Heart left ventricle (tissue), 16 donors: ENCODE data around the gene EGLN3. TPM values are rescaled to one million over a fixed set of nuclear protein-coding genes. Genes with fewer than 3 reads are reported as not detected.

Experiments
- ATAC-seq, 4 donors: fragments of 200-7000 bp; cut with Tn5 transposase; one replicate each; pipeline ENCODE4 v1.9.1; 2020 to 2022; ENCODE audit warnings: moderate library complexity in 4 of 4, mild to moderate bottlenecking in 3 of 4, moderate number of reproducible peaks in 1 of 4
- DNase-seq, 5 donors: peaks; one replicate each; pipeline ENCODE4 v3.0.0-alpha.2; 2020
- H3K27ac ChIP-seq, 12 donors: fragments of 200-600 bp; sonication (generic) in 4 of 12; one replicate each; pipeline versions ENCODE4 v1.5.0 to v1.8.0; 2016 to 2022; ENCODE audit warnings: mild to moderate bottlenecking in 2 of 12
- H3K27me3 ChIP-seq, 9 donors: fragments of 200-600 bp; sonication (generic) in 2 of 9; one replicate each; pipeline versions ENCODE4 v1.5.1 to v1.8.0; 2016 to 2022; ENCODE audit warnings: mild to moderate bottlenecking in 3 of 9
- H3K36me3 ChIP-seq, 9 donors: fragments of 200-600 bp; sonication (generic) in 2 of 9; one replicate each; pipeline versions ENCODE4 v1.5.0 to v1.8.0; 2018 to 2022; ENCODE audit warnings: mild to moderate bottlenecking in 2 of 9
- H3K4me1 ChIP-seq, 12 donors: fragments of 200-600 bp; sonication (generic) in 4 of 12; one replicate each; pipeline versions ENCODE4 v1.5.0 to v1.8.0; 2016 to 2022; ENCODE audit warnings: mild to moderate bottlenecking in 3 of 12
- H3K4me3 ChIP-seq, 12 donors: fragments of 200-600 bp; sonication (generic) in 4 of 12; one replicate each; pipeline versions ENCODE4 v1.5.0 to v1.8.0; 2017 to 2022; ENCODE audit warnings: mild to moderate bottlenecking in 9 of 12, moderate library complexity in 4 of 12
- H3K9me3 ChIP-seq, 12 donors: fragments of 200-600 bp; sonication (generic) in 4 of 12; one replicate each; pipeline versions ENCODE4 v1.5.0 to v1.8.0; 2016 to 2022; ENCODE audit warnings: mild to moderate bottlenecking in 1 of 12
- POLR2A ChIP-seq, 2 donors: fragments of 450-650 bp; IDR thresholded peaks; one replicate each; pipeline ENCODE4 v1.6.1; 2017; ENCODE audit warnings: antibody characterized with exemption in 2 of 2, mild to moderate bottlenecking in 2 of 2, moderate library complexity in 2 of 2
- WGBS, 4 donors: extraction: QIAGEN DNeasy Blood & Tissue Kit in 2 of 4; methylation state at CpG; one replicate each; pipeline versions ENCODE4 v1.1.5 to v1.1.7; 2013 to 2018; 5-methylcytosine and 5-hydroxymethylcytosine counted together
- intact Hi-C, 10 donors: fragments of 100-400 bp; cut with DNase I; formaldehyde crosslinking; loops; one replicate each; pipeline versions ENCODE4 v1.11.1 to v1.14.2; 2022
- polyA plus RNA-seq, 2 donors: library from polyadenylated mRNA; stranded (reverse); fragments of 200-250 nt; gene quantifications; one replicate each; pipeline ENCODE4 v1.2.3, GENCODE V29; 2013
- total RNA-seq, 9 donors: library from RNA; depleted of rRNA in 2 of 9; stranded (reverse); fragments of >200 nt in 2 of 9; fragmentation: NEBNext Ultra II Directional in 3 of 9; extraction: Animal tissue kit (Norgen Biotek cat#: 25700) in 3 of 9; gene quantifications; one replicate each; pipeline versions ENCODE4 v1.1.0 to v1.2.4, GENCODE V29; 2016 to 2023
- TF ChIP-seq, protein P1 (sequence below), 12 donors: fragments of 200-600 bp; sonication (generic) in 4 of 12; IDR thresholded peaks; one replicate each; pipeline versions ENCODE4 v1.5.0 to v1.8.0; 2018 to 2022; ENCODE audit warnings: antibody characterized with exemption in 12 of 12, mild to moderate bottlenecking in 5 of 12
- donor health status: ischemic (EF 13 %, LVEDD 7.1; RV severe dilation, severe dysfunction).
- donor health status: healthy with polysubstance abuse.
- donor health status: DM: no; HTN: yes; CAD: no.
- donor health status: DM: no; HTN: no; CAD: no.
- donor health status: ischemic (EF 25% LVEDD 6.9; RV normal size, moderate dysfunction).
- donor health status: ischemic (EF 25% LVEDD 5.7; RV mildly dilated, moderate dysfunction).
- donor health status: healthy.
- donor health status: DM: yes; HTN: yes; CAD: no.
- donor health status: ischemic (EF 35%, LVEDD 5.7; RV mildly dilated, moderate dysfunction).
- donor health status: nonischemic (EF 11% LVEDD 7.7; RV severe dilation, severe dysfunction).
- donor health status: DM: yes; HTN: yes; CAD: no.
- donor health status: PGD.
- donor health status: ischemic (EF 29% LVEDD 5.4; RV normal size, mild dysfunction).
- donor health status: nonischemic (EF 23%, LVEDD 6.1; RV moderate dilation, normal function).

Gene EGLN3
- total and polyA plus RNA-seq, 11 donors = 46.5 to 308 (median 138) TPM

DNA sequence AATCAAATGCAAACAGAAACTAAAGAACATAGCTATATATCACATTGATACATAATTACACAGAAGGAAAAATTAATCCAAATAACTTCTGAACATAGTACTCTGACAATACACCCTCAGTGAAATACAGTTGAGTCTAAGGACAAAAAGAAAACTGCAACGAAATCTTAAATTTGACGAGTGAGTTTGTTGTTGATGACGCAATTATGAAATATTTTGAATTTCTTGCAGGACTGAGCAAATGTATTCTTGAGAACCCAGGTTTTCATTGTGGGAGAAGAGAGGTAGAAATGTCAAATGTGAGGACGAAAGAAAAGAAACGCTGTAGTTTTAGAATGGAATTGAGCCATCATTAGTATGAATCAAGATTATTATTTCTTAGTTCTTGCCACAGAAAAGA is 46.3 kb downstream of the EGLN3 start:
- DNase-seq (no peak), ATAC-seq (no peak)
- Histone ChIP-seq H3K27ac (no peak overlapping the region), H3K9me3 (no peaks in the 10 kb centered on the region), H3K27me3 (no peaks in the 10 kb centered on the region), H3K4me3 (no peak overlapping the region), H3K4me1 (no peaks in the 10 kb centered on the region), H3K36me3 (no peaks in the 10 kb centered on the region)
- intact Hi-C loops = loop anchor here in 1 of 10 donors (5.0 kb wide), 1 partner anchor 47 kb away; no protein-coding TSS in a partner anchor
- 94 to 97% (median 96%) methylated on average over 5 of the region's 5 CpGs for WGBS, 4 donors
- no peak for TF ChIP-seq POLR2A (IDR thresholded peaks at IDR 0.05)
- TF ChIP-seq, protein P1, sequence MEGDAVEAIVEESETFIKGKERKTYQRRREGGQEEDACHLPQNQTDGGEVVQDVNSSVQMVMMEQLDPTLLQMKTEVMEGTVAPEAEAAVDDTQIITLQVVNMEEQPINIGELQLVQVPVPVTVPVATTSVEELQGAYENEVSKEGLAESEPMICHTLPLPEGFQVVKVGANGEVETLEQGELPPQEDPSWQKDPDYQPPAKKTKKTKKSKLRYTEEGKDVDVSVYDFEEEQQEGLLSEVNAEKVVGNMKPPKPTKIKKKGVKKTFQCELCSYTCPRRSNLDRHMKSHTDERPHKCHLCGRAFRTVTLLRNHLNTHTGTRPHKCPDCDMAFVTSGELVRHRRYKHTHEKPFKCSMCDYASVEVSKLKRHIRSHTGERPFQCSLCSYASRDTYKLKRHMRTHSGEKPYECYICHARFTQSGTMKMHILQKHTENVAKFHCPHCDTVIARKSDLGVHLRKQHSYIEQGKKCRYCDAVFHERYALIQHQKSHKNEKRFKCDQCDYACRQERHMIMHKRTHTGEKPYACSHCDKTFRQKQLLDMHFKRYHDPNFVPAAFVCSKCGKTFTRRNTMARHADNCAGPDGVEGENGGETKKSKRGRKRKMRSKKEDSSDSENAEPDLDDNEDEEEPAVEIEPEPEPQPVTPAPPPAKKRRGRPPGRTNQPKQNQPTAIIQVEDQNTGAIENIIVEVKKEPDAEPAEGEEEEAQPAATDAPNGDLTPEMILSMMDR (IDR thresholded peaks at IDR 0.05) = no peak

DNA sequence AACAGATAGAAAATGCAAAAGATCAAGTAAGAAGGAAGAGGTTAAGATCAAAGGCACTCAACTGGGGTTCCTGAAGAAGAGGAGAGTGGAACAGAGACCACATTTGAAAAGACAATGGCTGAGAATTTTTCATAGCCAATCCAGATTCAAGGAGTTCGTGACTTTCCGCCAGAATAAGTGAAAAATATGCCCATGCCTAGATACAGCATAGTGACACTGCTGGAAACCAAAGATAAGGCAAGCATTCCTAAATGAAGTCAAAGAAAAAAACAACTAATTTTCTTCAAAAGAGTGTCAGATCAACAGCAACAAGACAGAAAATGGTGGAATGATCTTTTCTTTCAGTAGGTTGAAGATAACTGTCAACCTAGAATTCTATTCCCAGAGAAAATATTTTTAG is 47.5 kb downstream of the EGLN3 start:
- WGBS, 4 donors = 93 to 97% (median 96%) methylated on average over 2 of the region's 2 CpGs
- no peaks in the 10 kb centered on the region for H3K4me1 ChIP-seq
- H3K9me3 ChIP-seq = no peaks in the 10 kb centered on the region
- H3K4me3 ChIP-seq = no peak overlapping the region
- no peaks in the 10 kb centered on the region for H3K27me3 ChIP-seq
- no peak overlapping the region for H3K27ac ChIP-seq
- no peak for ATAC-seq
- TF ChIP-seq, protein P1 (IDR thresholded peaks at IDR 0.05) = no peak
- no peaks in the 10 kb centered on the region for H3K36me3 ChIP-seq
- no peak for DNase-seq
- intact Hi-C loops = loop anchor here in 2 of 10 donors (2.0 to 5.0 kb wide), 2 partner anchors 23 to 46 kb away; no protein-coding TSS in a partner anchor

DNA sequence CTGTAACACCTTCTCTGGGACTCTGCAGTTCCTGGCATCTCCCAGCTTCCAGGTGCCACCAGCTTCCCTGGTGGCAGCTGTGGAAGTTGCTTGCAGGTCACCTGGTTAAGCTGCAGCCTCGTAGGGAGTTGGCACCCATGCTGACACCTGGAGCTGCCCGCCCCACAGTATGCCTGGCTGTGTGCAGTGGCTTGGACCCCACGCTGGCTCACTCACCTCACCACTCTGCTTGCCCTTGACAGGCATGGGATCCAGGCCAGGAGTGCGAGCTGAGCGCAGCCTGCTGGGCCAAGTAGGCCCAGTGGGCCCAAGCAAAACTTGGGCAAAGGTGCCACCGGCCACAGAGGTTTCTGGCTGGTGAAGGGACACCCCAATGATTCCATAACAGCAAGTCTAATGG is 48.5 kb downstream of the EGLN3 start:
- no peaks in the 10 kb centered on the region for H3K9me3 ChIP-seq
- no peak overlapping the region for H3K27ac ChIP-seq
- 88 to 96% (median 94%) methylated on average over 3 to 6 of the region's 6 CpGs for WGBS, 4 donors
- TF ChIP-seq POLR2A (IDR thresholded peaks at IDR 0.05) = no peak
- TF ChIP-seq, protein P1 (IDR thresholded peaks at IDR 0.05) = no peak
- peak in 1 of 5 donors; percentile 57 for DNase-seq
- ATAC-seq = peak in 1 of 4 donors; percentile 39
- H3K36me3 ChIP-seq = no peaks in the 10 kb centered on the region
- no peaks in the 10 kb centered on the region for H3K27me3 ChIP-seq
- H3K4me1 ChIP-seq = peaks cover 0 to 5% (median 0%) of the 10 kb centered on the region in 12 donors
- intact Hi-C loops = loop anchor here in 2 of 10 donors (2.0 to 5.0 kb wide), 2 partner anchors 22 to 45 kb away; no protein-coding TSS in a partner anchor
- H3K4me3 ChIP-seq = no peak overlapping the region

DNA sequence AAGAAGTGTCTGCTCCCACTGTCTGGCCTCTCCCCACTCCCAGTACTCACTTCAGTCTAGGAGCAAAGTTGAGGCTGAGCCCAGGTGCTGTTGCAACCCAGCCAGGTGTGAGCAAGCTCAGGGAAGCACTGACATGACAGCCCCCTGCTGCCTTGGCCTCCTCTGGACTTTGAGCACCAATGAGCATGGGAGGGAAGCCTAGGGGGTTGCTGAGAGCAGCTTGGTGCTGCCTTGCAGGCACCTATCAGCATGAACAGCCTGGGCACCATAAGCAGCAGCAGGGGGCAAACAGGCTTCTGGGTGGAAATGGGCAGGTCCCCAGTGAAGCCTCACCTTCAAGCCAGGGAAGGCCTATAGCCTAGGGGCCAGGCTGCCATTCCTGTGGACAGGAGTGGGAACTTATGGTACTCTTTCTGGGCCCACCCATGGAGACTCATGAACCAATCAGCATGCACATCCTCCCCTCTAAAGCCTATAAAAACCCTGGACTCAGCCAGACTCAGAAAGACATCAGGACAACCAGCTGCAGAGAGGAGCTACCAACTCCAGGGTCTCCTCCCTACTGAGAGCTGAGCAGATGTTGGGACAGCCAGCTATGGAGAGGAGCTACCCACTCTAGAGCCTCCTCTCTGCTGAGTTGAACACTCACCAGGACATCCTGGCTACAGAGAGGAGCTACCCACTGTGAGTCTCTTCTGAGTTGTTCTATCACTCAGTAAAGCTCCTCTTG is 49.3 kb downstream of the EGLN3 start:
- H3K36me3 ChIP-seq = no peaks in the 10 kb centered on the region
- no peak overlapping the region for H3K4me3 ChIP-seq
- ATAC-seq = no peak
- TF ChIP-seq POLR2A (IDR thresholded peaks at IDR 0.05) = no peak
- TF ChIP-seq, protein P1 (IDR thresholded peaks at IDR 0.05) = no peak
- no peak overlapping the region for H3K27ac ChIP-seq
- H3K4me1 ChIP-seq = peaks cover 0 to 8% (median 0%) of the 10 kb centered on the region in 12 donors
- intact Hi-C loops = loop anchor here in 2 of 10 donors (2.0 to 5.0 kb wide), 2 partner anchors 21 to 44 kb away; no protein-coding TSS in a partner anchor
- no peaks in the 10 kb centered on the region for H3K9me3 ChIP-seq
- H3K27me3 ChIP-seq = no peaks in the 10 kb centered on the region
- DNase-seq = no peak
